Mesenchymal stem cell (in vitro differentiated cells and primary cell): ENCODE results near the gene TRPM4.

ENCODE experiments used
- DNase-seq: peaks from one replicate; pipeline ENCODE4 v3.0.0-alpha.2; 2013
- H2AFZ ChIP-seq: one replicate; pipeline ENCODE4 v1.6.1; 2013; ENCODE audit warnings: low read depth, mild to moderate bottlenecking, control low read depth, inconsistent platforms, low read length, moderate library complexity
- H2AK5ac ChIP-seq: 2 replicates; pipeline ENCODE4 v1.6.1; 2013; ENCODE audit warnings: low read length, moderate library complexity, mild to moderate bottlenecking, inconsistent platforms; ENCODE audit not compliant: severe bottlenecking
- H2BK120ac ChIP-seq: one replicate; pipeline ENCODE4 v1.6.1; 2013; ENCODE audit warnings: low read depth, mild to moderate bottlenecking, inconsistent platforms, low read length, moderate library complexity
- H2BK12ac ChIP-seq, 2 experiments: one replicate each; pipeline ENCODE4 v1.6.1; 2013; ENCODE audit warnings: inconsistent platforms in 2 of 2, low read length in 2 of 2, mild to moderate bottlenecking in 2 of 2, moderate library complexity in 2 of 2, control low read depth in 1 of 2
- H2BK15ac ChIP-seq: one replicate; pipeline ENCODE4 v1.6.1; 2013; ENCODE audit warnings: mild to moderate bottlenecking, low read depth, inconsistent platforms; ENCODE audit not compliant: poor library complexity, severe bottlenecking
- H2BK5ac ChIP-seq: 2 replicates; pipeline ENCODE4 v1.6.1; 2013; ENCODE audit warnings: low read depth, mild to moderate bottlenecking, low read length, control low read depth, inconsistent platforms; ENCODE audit not compliant: poor library complexity, severe bottlenecking
- H3K14ac ChIP-seq, 2 experiments: one replicate each; pipeline ENCODE4 v1.6.1; 2013; ENCODE audit warnings: inconsistent platforms in 2 of 2, low read length in 2 of 2, control low read depth in 1 of 2, mild to moderate bottlenecking in 1 of 2, moderate library complexity in 1 of 2
- H3K18ac ChIP-seq, 2 experiments: one replicate each; pipeline ENCODE4 v1.6.1; 2013; ENCODE audit warnings: inconsistent platforms in 2 of 2, low read length in 2 of 2, control low read depth in 1 of 2, low read depth in 1 of 2, mild to moderate bottlenecking in 1 of 2
- H3K23ac ChIP-seq, 2 experiments: one replicate each; pipeline ENCODE4 v1.6.1; 2013; ENCODE audit warnings: inconsistent platforms in 2 of 2, low read length in 2 of 2, mild to moderate bottlenecking in 2 of 2, moderate library complexity in 2 of 2, control low read depth in 1 of 2
- H3K27ac ChIP-seq: 2 replicates; pipeline ENCODE4 v1.5.1; 2013; ENCODE audit warnings: mild to moderate bottlenecking, moderate library complexity, low read length, control low read depth, inconsistent platforms; ENCODE audit not compliant: poor library complexity, severe bottlenecking
- H3K27me3 ChIP-seq, 2 experiments: 2 replicates each; pipeline versions ENCODE4 v1.6.1 to v1.7.0; 2013; ENCODE audit warnings: low read length in 2 of 2, mild to moderate bottlenecking in 2 of 2, moderate library complexity in 2 of 2, control low read depth in 1 of 2, inconsistent platforms in 1 of 2; ENCODE audit not compliant: control insufficient read depth in 1 of 2, insufficient read depth in 1 of 2
- H3K36me3 ChIP-seq, 2 experiments: 2 replicates each; pipeline versions ENCODE4 v1.6.1 to v1.7.0; 2013; ENCODE audit warnings: low read length in 2 of 2, control low read depth in 1 of 2, inconsistent platforms in 1 of 2, low read depth in 1 of 2, mild to moderate bottlenecking in 1 of 2; ENCODE audit not compliant: insufficient read depth in 2 of 2, control insufficient read depth in 1 of 2
- H3K4ac ChIP-seq, 2 experiments: one replicate each; pipeline ENCODE4 v1.6.1; 2013; ENCODE audit warnings: inconsistent platforms in 2 of 2, low read length in 2 of 2, mild to moderate bottlenecking in 2 of 2, moderate library complexity in 2 of 2, control low read depth in 1 of 2, low read depth in 1 of 2
- H3K4me1 ChIP-seq: 2 replicates; pipeline ENCODE4 v1.6.1; 2013; ENCODE audit warnings: low read depth, low read length, control low read depth; ENCODE audit not compliant: control insufficient read depth, insufficient read depth
- H3K4me2 ChIP-seq: 2 replicates; pipeline ENCODE4 v1.6.1; 2013; ENCODE audit warnings: low read length, mild to moderate bottlenecking, inconsistent platforms; ENCODE audit not compliant: poor library complexity, severe bottlenecking
- H3K4me3 ChIP-seq, 2 experiments: 2 replicates each; pipeline versions ENCODE4 v1.5.1 to v1.7.0; 2013; ENCODE audit warnings: low read length in 2 of 2, mild to moderate bottlenecking in 2 of 2, control low read depth in 1 of 2, low read depth in 1 of 2; ENCODE audit not compliant: insufficient read depth in 1 of 2
- H3K79me1 ChIP-seq: replicated peaks from 2 replicates; pipeline ENCODE4 v1.6.1; 2013; ENCODE audit warnings: mild to moderate bottlenecking, control low read depth, low read length, inconsistent platforms; ENCODE audit not compliant: poor library complexity, severe bottlenecking
- H3K9ac ChIP-seq: 2 replicates; pipeline ENCODE4 v1.7.0; 2013; ENCODE audit warnings: mild to moderate bottlenecking, low read length, moderate library complexity
- H3K9me3 ChIP-seq: 2 replicates; pipeline ENCODE4 v1.7.0; 2013; ENCODE audit warnings: mild to moderate bottlenecking, low read length; ENCODE audit not compliant: control insufficient read depth
- H4K8ac ChIP-seq: one replicate; pipeline ENCODE4 v1.6.1; 2013; ENCODE audit warnings: inconsistent platforms, mild to moderate bottlenecking, low read length, moderate library complexity
- H4K91ac ChIP-seq: one replicate; pipeline ENCODE4 v1.6.1; 2013; ENCODE audit warnings: mild to moderate bottlenecking, low read length, inconsistent platforms
- WGBS: methylation state at CpG from one replicate; pipeline ENCODE4 v1.1.7; 2013; ENCODE audit warnings: mixed read lengths; 5-methylcytosine and 5-hydroxymethylcytosine counted together

The TRPM4 gene

GRCh38 chr19:49189259-49189658 lies 31.7 kb downstream of the TRPM4 start:
- H2BK12ac ChIP-seq = no peak overlapping the region
- no peak overlapping the region for H2AFZ ChIP-seq
- WGBS = 95% methylated on average over 5 of the region's 5 CpGs
- no peak overlapping the region for H4K91ac ChIP-seq
- no peaks in the 10 kb centered on the region for H3K9me3 ChIP-seq
- no peak overlapping the region for H3K4me3 ChIP-seq
- no peak overlapping the region for H3K18ac ChIP-seq
- no peak overlapping the region for H4K8ac ChIP-seq
- no peak overlapping the region for H3K4ac ChIP-seq
- no peak overlapping the region for H2BK15ac ChIP-seq
- peaks cover 59 to 83% of the 10 kb centered on the region in 2 experiments for H3K36me3 ChIP-seq
- H2AK5ac ChIP-seq = no peak overlapping the region
- no peak for DNase-seq
- H3K4me2 ChIP-seq = no peak overlapping the region
- H3K4me1 ChIP-seq = peaks cover 2% of the 10 kb centered on the region
- H3K27ac ChIP-seq = no peak overlapping the region
- no peak overlapping the region for H2BK120ac ChIP-seq
- H3K27me3 ChIP-seq = no peaks in the 10 kb centered on the region
- H3K9ac ChIP-seq = no peak overlapping the region
- no peak overlapping the region for H3K23ac ChIP-seq
- H2BK5ac ChIP-seq = no peak overlapping the region
- peaks cover 1% of the 10 kb centered on the region for H3K79me1 ChIP-seq
- H3K14ac ChIP-seq = no peak overlapping the region

GRCh38 chr19:49190781-49191180 lies 33.2 kb downstream of the TRPM4 start:
- H3K14ac ChIP-seq = no peak overlapping the region
- H2AK5ac ChIP-seq = no peak overlapping the region
- H3K79me1 ChIP-seq = peaks cover 1% of the 10 kb centered on the region
- H2BK5ac ChIP-seq = no peak overlapping the region
- H3K9ac ChIP-seq = no peak overlapping the region
- H2BK15ac ChIP-seq = no peak overlapping the region
- no peak overlapping the region for H3K4me2 ChIP-seq
- H3K27me3 ChIP-seq = no peaks in the 10 kb centered on the region
- 97% methylated on average over 3 of the region's 3 CpGs for WGBS
- H3K36me3 ChIP-seq = peaks cover 58 to 80% of the 10 kb centered on the region in 2 experiments
- no peak overlapping the region for H2BK120ac ChIP-seq
- H3K9me3 ChIP-seq = no peaks in the 10 kb centered on the region
- peaks cover 2% of the 10 kb centered on the region for H3K4me1 ChIP-seq
- no peak overlapping the region for H4K91ac ChIP-seq
- no peak overlapping the region for H4K8ac ChIP-seq
- DNase-seq = no peak
- no peak overlapping the region for H3K18ac ChIP-seq
- H3K23ac ChIP-seq = no peak overlapping the region
- no peak overlapping the region for H3K27ac ChIP-seq
- H3K4me3 ChIP-seq = no peak overlapping the region
- no peak overlapping the region for H3K4ac ChIP-seq
- no peak overlapping the region for H2BK12ac ChIP-seq
- H2AFZ ChIP-seq = no peak overlapping the region

- Histone ChIP-seq H2BK12ac (no peak overlapping the region), H3K4me1 (no peaks in the 10 kb centered on the region), H3K4me2 (no peak overlapping the region), H4K91ac (no peak overlapping the region), H3K36me3 (peaks cover 51 to 53% of the 10 kb centered on the region in 2 experiments), H2BK5ac (no peak overlapping the region), H3K27me3 (no peaks in the 10 kb centered on the region), H3K23ac (no peak overlapping the region), H3K18ac (no peak overlapping the region), H3K4ac (no peak overlapping the region), H3K4me3 (no peak overlapping the region), H2AK5ac (no peak overlapping the region), H3K9me3 (no peaks in the 10 kb centered on the region), H2AFZ (no peak overlapping the region), H2BK15ac (no peak overlapping the region), H3K9ac (no peak overlapping the region), H2BK120ac (no peak overlapping the region), H3K79me1 (peaks cover 1% of the 10 kb centered on the region), H4K8ac (no peak overlapping the region), H3K14ac (no peak overlapping the region), H3K27ac (no peak overlapping the region)
- DNase-seq = no peak
- WGBS = 97% methylated on average over 6 of the region's 6 CpGs
Observed at GRCh38 chr19:49193822-49194394, 36.3 kb downstream of the TRPM4 start.

GRCh38 chr19:49194408-49194807 lies 36.8 kb downstream of the TRPM4 start:
- H3K27ac ChIP-seq = no peak overlapping the region
- no peak overlapping the region for H3K4ac ChIP-seq
- H3K23ac ChIP-seq = no peak overlapping the region
- no peak overlapping the region for H2BK15ac ChIP-seq
- DNase-seq = no peak
- H3K79me1 ChIP-seq = peaks cover 1% of the 10 kb centered on the region
- no peak overlapping the region for H2BK5ac ChIP-seq
- no peak overlapping the region for H3K4me2 ChIP-seq
- no peaks in the 10 kb centered on the region for H3K4me1 ChIP-seq
- no peak overlapping the region for H2BK120ac ChIP-seq
- H2AFZ ChIP-seq = no peak overlapping the region
- 94% methylated on average over 4 of the region's 4 CpGs for WGBS
- no peak overlapping the region for H4K8ac ChIP-seq
- H3K18ac ChIP-seq = no peak overlapping the region
- no peaks in the 10 kb centered on the region for H3K27me3 ChIP-seq
- no peak overlapping the region for H2BK12ac ChIP-seq
- H3K9ac ChIP-seq = no peak overlapping the region
- peaks cover 47 to 48% of the 10 kb centered on the region in 2 experiments for H3K36me3 ChIP-seq
- H3K14ac ChIP-seq = no peak overlapping the region
- no peaks in the 10 kb centered on the region for H3K9me3 ChIP-seq
- no peak overlapping the region for H2AK5ac ChIP-seq
- H3K4me3 ChIP-seq = no peak overlapping the region
- no peak overlapping the region for H4K91ac ChIP-seq
